ENCODE data around the gene MACC1. TPM values are rescaled to one million over a fixed set of nuclear protein-coding genes. Genes with fewer than 3 reads are reported as not detected.

The MACC1 gene
- total and polyA plus RNA-seq, 10 of the 15 experiments (the other 5 are each of a cell fraction or from before 2014, with no cell fraction given): 6.0 to 61.1 (median 12.7) TPM

GRCh38 chr7:20217193-20217948, at the start of gene MACC1 (continued):
- TF ChIP-seq ZBTB40 (IDR thresholded peaks at IDR 0.05; ENCODE audit: borderline replicate concordance) (no peak; the same call in 1 of the 2 replicates), SP1 (IDR thresholded peaks at IDR 0.05; ENCODE audit: low read depth, low read length) (no peak)

- in situ Hi-C loops (cut with MboI): no loop called here
- POLR2A ChIA-PET: interaction anchor here (1.0 to 1.5 kb wide), 3 partner anchors 9 to 14 kb away, joined by 3 to 5 read pairs (median 3); no protein-coding TSS in a partner anchor
- no peak overlapping the region for H3K27ac ChIP-seq (ENCODE audit: control insufficient read depth, insufficient read depth)
- no peaks in the 10 kb centered on the region for H3K27me3 ChIP-seq (replicated peaks in 1 of 2; ENCODE audit: control insufficient read depth in 2 of 2, insufficient read depth in 2 of 2, low read length in 1 of 2)
- ATAC-seq: peak; percentile 25; the same call in 2 of the 3 replicates
- no TSS peak for BruUV-seq (replicated peaks)
- 50% methylated on average over 2 of the region's 2 CpGs for WGBS (ENCODE audit: insufficient coverage, insufficient replicate concordance, low lambda C conversion rate, missing lambda C conversion rate)
- H3K4me1 ChIP-seq (ENCODE audit: control insufficient read depth, insufficient read depth, low read length): peaks cover 1% of the 10 kb centered on the region; the same call in 1 of the 2 replicates
- peak overlapping the region; percentile 45; the same call in 1 of the 2 replicates for H2AFZ ChIP-seq (ENCODE audit: control insufficient read depth, low read depth, low read length)
- TF ChIP-seq RFX5 (IDR thresholded peaks at IDR 0.05; ENCODE audit: low read depth, low read length) (no peak), HDGF (IDR thresholded peaks at IDR 0.05) (no peak), EP300 (IDR thresholded peaks at IDR 0.05; ENCODE audit: borderline replicate concordance in 1 of 2, control insufficient read depth in 1 of 2, low read depth in 2 of 2, low read length in 2 of 2) (no peak), MXI1 (IDR thresholded peaks at IDR 0.05; ENCODE audit: low read depth, low read length) (no peak), RAD21 (IDR thresholded peaks at IDR 0.05; ENCODE audit: insufficient read depth, low read depth, low read length) (no peak), IKZF2 (IDR thresholded peaks at IDR 0.05) (no peak), LARP7 (IDR thresholded peaks at IDR 0.05) (no peak), YY1 (IDR thresholded peaks at IDR 0.05; ENCODE audit: low read depth, low read length) (no peak), BMI1 (IDR thresholded peaks at IDR 0.05; ENCODE audit: borderline replicate concordance) (no peak), ELK1 (IDR thresholded peaks at IDR 0.05; ENCODE audit: low read depth, low read length) (no peak)
- SMC1A ChIA-PET (ENCODE audit: uncharacterized antibody, unreplicated experiment): interaction anchor here (1.0 to 2.7 kb wide), 14 partner anchors 9 to 59 kb away, joined by 3 to 18 read pairs (median 4); no protein-coding TSS in a partner anchor
- peaks cover 8% of the 10 kb centered on the region; the same call in 2 of the 3 replicates for H3K9me3 ChIP-seq (replicated peaks; ENCODE audit: control insufficient read depth, insufficient read depth, low read length)
- RAD21 ChIA-PET (ENCODE audit: unreplicated experiment): interaction anchor here (0.9 to 1.7 kb wide), 6 partner anchors 11 to 45 kb away, joined by 3 to 6 read pairs (median 4); no protein-coding TSS in a partner anchor
- H4K20me1 ChIP-seq (ENCODE audit: control insufficient read depth, insufficient read depth): no peaks in the 10 kb centered on the region
- intact Hi-C loops (cut with micrococcal nuclease; ENCODE audit: unreplicated experiment): no loop called here
- H3K4me3 ChIP-seq: no peak overlapping the region
- no peak for FAIRE-seq
- no peak for DNase-seq (ENCODE audit: low read depth, low spot score)
- no peaks in the 10 kb centered on the region for H3K36me3 ChIP-seq (ENCODE audit: control insufficient read depth in 2 of 2, insufficient read depth in 2 of 2, low read length in 1 of 2)
- no peak overlapping the region for H3K9ac ChIP-seq (ENCODE audit: control insufficient read depth, insufficient read depth, low read length)
- CTCF ChIA-PET: interaction anchor here (0.5 to 2.3 kb wide), 11 partner anchors 9 to 156 kb away, joined by 3 to 12 read pairs (median 4); no protein-coding TSS in a partner anchor
- H3K79me2 ChIP-seq (ENCODE audit: control insufficient read depth, insufficient read depth, low read length): no peaks in the 10 kb centered on the region
- no peak overlapping the region for H3K4me2 ChIP-seq (ENCODE audit: control insufficient read depth, insufficient read depth)
Observed at GRCh38 chr7:20264623-20265022, 47.4 kb upstream of the MACC1 start.

Data from GM12878 (cell line).